SK-N-SH treated with all-trans-retinoic acid at 6 μM for 48 hours (cell line): ENCODE results near the gene ROBO1.

Experiments
- ATAC-seq: fragments of 200-7000 bp; cut with Tn5 transposase; 3 replicates; pipeline ENCODE4 v1.9.1; 2020; ENCODE audit warnings: mild to moderate bottlenecking, moderate library complexity
- ARNTL ChIP-seq: fragments of 450-650 bp; formaldehyde crosslinking; IDR thresholded peaks from 2 replicates; pipeline ENCODE4 v1.5.0; 2020; ENCODE audit warnings: low read depth, mild to moderate bottlenecking, moderate library complexity, borderline replicate concordance
- BACH2 ChIP-seq: fragments of 250-450 bp; sonication (Bioruptor Pico); IDR thresholded peaks from 2 replicates; pipeline ENCODE4 v1.9.0; 2021; ENCODE audit warnings: mild to moderate bottlenecking, borderline replicate concordance
- CSDC2 ChIP-seq: fragments of 250-450 bp; sonication (Bioruptor Pico); IDR thresholded peaks from 2 replicates; pipeline ENCODE4 v1.5.0; 2020; ENCODE audit warnings: mild to moderate bottlenecking, moderate library complexity
- GLIS3 ChIP-seq: fragments of 250-450 bp; sonication (Bioruptor Pico); IDR thresholded peaks from 2 replicates; pipeline ENCODE4 v1.5.0; 2020; ENCODE audit warnings: mild to moderate bottlenecking, moderate library complexity
- ISL1 ChIP-seq: fragments of 250-450 bp; sonication (Bioruptor Pico); IDR thresholded peaks from 2 replicates; pipeline ENCODE4 v2.1.2; 2022; ENCODE audit warnings: mild to moderate bottlenecking, moderate library complexity
- OSR1 ChIP-seq: fragments of 250-450 bp; sonication (Bioruptor Pico); IDR thresholded peaks from 2 replicates; pipeline ENCODE4 v1.8.0; 2022; ENCODE audit warnings: moderate library complexity, mild to moderate bottlenecking, inconsistent platforms
- PPARA ChIP-seq: fragments of 250-450 bp; sonication (Bioruptor Pico); IDR thresholded peaks from 2 replicates; pipeline ENCODE4 v1.5.0; 2020; ENCODE audit warnings: mild to moderate bottlenecking, borderline replicate concordance
- RARB ChIP-seq: fragments of 250-450 bp; sonication (Bioruptor Pico); IDR thresholded peaks from 2 replicates; pipeline ENCODE4 v1.8.0; 2021; ENCODE audit warnings: mild to moderate bottlenecking, moderate library complexity
- TCF4 ChIP-seq: fragments of 250-450 bp; sonication (Bioruptor Pico); IDR thresholded peaks from 2 replicates; pipeline ENCODE4 v1.8.0; 2021; ENCODE audit warnings: mild to moderate bottlenecking, moderate library complexity, borderline replicate concordance
- TOX ChIP-seq: fragments of 250-450 bp; sonication (Bioruptor Pico); IDR thresholded peaks from 2 replicates; pipeline ENCODE4 v1.8.0; 2021; ENCODE audit warnings: mild to moderate bottlenecking, moderate library complexity, borderline replicate concordance
- ZC3H10 ChIP-seq: fragments of 250-450 bp; sonication (Bioruptor Pico); IDR thresholded peaks from 2 replicates; pipeline ENCODE4 v1.5.1; 2021; ENCODE audit warnings: mild to moderate bottlenecking, moderate library complexity
- ZFP3 ChIP-seq: fragments of 250-450 bp; sonication (Bioruptor Pico); IDR thresholded peaks from 2 replicates; pipeline ENCODE4 v1.5.0; 2020; ENCODE audit warnings: mild to moderate bottlenecking, moderate library complexity
- ZFP30 ChIP-seq: fragments of 450-650 bp; formaldehyde crosslinking; IDR thresholded peaks from 2 replicates; pipeline ENCODE4 v1.5.0; 2022; ENCODE audit warnings: mild to moderate bottlenecking, moderate library complexity
- ZNF565 ChIP-seq: fragments of 450-650 bp; formaldehyde crosslinking; conservative IDR thresholded peaks from 2 replicates; pipeline ENCODE4 v1.5.0; 2020; ENCODE audit warnings: low read depth, mild to moderate bottlenecking, moderate library complexity
- ZNF70 ChIP-seq: fragments of 450-650 bp; formaldehyde crosslinking; IDR thresholded peaks from 2 replicates; pipeline ENCODE4 v1.5.0; 2020; ENCODE audit warnings: mild to moderate bottlenecking, moderate library complexity
- ZNF8 ChIP-seq: fragments of 450-650 bp; formaldehyde crosslinking; IDR thresholded peaks from 2 replicates; pipeline ENCODE4 v1.5.0; 2020; ENCODE audit warnings: mild to moderate bottlenecking, moderate library complexity
- TF ChIP-seq, protein P1 (sequence below): fragments of 250-450 bp; sonication (Bioruptor Pico); IDR thresholded peaks from 2 replicates; pipeline ENCODE4 v1.5.1; 2020; ENCODE audit warnings: low read depth, mild to moderate bottlenecking, moderate library complexity
- TF ChIP-seq, protein P2 (sequence below): fragments of 250-450 bp; sonication (Bioruptor Pico); IDR thresholded peaks from 2 replicates; pipeline ENCODE4 v1.5.1; 2021; ENCODE audit warnings: mild to moderate bottlenecking, moderate library complexity
- TF ChIP-seq, protein P3 (sequence below): fragments of 250-450 bp; sonication (Bioruptor Pico); IDR thresholded peaks from 2 replicates; pipeline ENCODE4 v1.5.0; 2020; ENCODE audit warnings: mild to moderate bottlenecking, moderate library complexity
- TF ChIP-seq, protein P4 (sequence below): fragments of 250-450 bp; sonication (Bioruptor Pico); IDR thresholded peaks from 2 replicates; pipeline ENCODE4 v1.8.0; 2021; ENCODE audit warnings: low read depth, mild to moderate bottlenecking, moderate library complexity, borderline replicate concordance

The ROBO1 gene

DNA sequence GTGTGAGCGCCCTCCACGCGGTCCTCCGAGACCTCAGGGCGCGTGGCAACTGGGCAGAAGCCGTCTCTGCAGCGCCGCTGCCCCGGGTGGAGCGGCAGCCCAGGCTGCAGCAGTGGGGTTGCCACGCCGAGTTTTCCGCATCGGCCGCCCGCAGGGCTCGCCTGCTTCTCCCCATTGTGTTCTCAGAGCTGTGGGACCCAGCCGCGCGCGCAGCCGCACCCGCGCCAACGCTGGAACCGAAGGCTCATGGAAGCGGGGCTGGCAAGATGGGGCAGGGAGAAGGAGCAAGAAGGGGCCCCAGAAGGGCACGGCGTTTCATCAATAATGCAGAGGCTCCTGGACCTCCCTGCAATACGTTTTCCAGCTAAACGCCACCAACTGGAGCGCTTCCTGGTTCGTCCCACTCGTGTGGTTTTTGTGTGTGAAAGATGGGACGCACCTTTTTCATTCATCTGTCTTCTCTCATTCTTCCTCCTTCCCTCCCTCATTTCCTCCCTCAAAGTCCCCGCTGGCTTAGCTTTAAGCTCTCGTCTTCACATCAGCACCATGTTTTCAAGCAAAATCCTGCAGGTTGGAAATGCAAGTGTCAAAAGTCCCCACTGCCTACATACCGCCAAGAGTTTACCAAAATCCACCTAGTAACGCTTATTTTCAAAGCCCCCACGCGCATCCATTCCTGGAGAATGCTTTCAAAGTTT lies 1.2 kb downstream of the ROBO1 start:
- ATAC-seq: peak; percentile 55
- TF ChIP-seq ZNF565 (CRISPR knock-in tag): no peak
- no peak for TF ChIP-seq ZFP30 (CRISPR knock-in tag)
- TF ChIP-seq, protein P1, sequence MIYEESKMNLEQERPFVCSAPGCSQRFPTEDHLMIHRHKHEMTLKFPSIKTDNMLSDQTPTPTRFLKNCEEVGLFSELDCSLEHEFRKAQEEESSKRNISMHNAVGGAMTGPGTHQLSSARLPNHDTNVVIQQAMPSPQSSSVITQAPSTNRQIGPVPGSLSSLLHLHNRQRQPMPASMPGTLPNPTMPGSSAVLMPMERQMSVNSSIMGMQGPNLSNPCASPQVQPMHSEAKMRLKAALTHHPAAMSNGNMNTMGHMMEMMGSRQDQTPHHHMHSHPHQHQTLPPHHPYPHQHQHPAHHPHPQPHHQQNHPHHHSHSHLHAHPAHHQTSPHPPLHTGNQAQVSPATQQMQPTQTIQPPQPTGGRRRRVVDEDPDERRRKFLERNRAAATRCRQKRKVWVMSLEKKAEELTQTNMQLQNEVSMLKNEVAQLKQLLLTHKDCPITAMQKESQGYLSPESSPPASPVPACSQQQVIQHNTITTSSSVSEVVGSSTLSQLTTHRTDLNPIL (CRISPR knock-in tag): no peak
- TF ChIP-seq RARB (CRISPR knock-in tag): no peak
- TF ChIP-seq, protein P2, sequence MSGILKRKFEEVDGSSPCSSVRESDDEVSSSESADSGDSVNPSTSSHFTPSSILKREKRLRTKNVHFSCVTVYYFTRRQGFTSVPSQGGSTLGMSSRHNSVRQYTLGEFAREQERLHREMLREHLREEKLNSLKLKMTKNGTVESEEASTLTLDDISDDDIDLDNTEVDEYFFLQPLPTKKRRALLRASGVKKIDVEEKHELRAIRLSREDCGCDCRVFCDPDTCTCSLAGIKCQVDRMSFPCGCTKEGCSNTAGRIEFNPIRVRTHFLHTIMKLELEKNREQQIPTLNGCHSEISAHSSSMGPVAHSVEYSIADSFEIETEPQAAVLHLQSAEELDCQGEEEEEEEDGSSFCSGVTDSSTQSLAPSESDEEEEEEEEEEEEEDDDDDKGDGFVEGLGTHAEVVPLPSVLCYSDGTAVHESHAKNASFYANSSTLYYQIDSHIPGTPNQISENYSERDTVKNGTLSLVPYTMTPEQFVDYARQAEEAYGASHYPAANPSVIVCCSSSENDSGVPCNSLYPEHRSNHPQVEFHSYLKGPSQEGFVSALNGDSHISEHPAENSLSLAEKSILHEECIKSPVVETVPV (CRISPR knock-in tag): no peak
- TF ChIP-seq PPARA: no peak

DNA sequence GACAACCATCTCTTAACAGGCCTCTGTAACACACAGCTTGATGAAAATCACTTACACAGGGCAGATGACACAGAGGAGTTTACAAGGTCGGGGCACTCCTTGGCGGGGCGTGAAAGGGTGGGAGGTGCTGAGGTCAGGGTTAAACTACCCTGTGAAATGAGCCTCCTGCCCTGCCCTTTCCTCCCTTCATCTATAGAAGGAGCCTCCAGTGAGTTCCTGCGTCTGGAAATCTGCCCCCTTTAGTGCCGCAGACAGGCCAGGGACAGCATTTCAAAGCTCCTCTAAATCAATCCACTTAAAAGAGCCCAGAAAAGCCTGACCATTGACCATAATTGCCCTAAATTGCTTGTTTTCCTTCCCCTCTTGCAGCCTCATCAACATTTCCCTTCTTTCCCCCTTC lies 1.9 kb downstream of the ROBO1 start:
- ATAC-seq: no peak

DNA sequence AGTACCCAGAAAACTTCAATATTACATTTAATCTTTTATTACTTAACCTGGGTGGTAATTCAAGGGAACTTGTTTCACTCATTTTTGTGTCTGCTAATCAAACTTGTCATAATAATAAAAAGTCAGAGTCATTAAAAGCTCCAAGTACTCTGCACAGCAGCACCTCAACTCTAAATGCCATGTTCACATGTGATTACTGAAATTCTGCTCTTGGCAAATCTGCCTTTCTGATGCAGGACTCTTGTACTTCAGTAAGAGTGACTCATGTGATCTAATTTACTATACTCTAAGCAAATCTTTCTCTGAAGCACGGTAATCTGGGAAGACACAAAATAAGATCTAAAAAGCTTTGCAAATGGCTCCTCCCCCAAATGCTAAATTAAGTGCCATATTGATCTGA lies 6.4 kb downstream of the ROBO1 start:
- TF ChIP-seq ZFP3 (no peak), ISL1 (CRISPR knock-in tag) (peak; percentile 76)
- TF ChIP-seq, protein P2 (CRISPR knock-in tag): peak; percentile 37; the same call in 1 of the 2 replicates
- no peak for ATAC-seq

More for the DNA sequence above, 1.9 kb downstream of the ROBO1 start:
- TF ChIP-seq ARNTL (CRISPR knock-in tag): no peak
- TF ChIP-seq, protein P3, sequence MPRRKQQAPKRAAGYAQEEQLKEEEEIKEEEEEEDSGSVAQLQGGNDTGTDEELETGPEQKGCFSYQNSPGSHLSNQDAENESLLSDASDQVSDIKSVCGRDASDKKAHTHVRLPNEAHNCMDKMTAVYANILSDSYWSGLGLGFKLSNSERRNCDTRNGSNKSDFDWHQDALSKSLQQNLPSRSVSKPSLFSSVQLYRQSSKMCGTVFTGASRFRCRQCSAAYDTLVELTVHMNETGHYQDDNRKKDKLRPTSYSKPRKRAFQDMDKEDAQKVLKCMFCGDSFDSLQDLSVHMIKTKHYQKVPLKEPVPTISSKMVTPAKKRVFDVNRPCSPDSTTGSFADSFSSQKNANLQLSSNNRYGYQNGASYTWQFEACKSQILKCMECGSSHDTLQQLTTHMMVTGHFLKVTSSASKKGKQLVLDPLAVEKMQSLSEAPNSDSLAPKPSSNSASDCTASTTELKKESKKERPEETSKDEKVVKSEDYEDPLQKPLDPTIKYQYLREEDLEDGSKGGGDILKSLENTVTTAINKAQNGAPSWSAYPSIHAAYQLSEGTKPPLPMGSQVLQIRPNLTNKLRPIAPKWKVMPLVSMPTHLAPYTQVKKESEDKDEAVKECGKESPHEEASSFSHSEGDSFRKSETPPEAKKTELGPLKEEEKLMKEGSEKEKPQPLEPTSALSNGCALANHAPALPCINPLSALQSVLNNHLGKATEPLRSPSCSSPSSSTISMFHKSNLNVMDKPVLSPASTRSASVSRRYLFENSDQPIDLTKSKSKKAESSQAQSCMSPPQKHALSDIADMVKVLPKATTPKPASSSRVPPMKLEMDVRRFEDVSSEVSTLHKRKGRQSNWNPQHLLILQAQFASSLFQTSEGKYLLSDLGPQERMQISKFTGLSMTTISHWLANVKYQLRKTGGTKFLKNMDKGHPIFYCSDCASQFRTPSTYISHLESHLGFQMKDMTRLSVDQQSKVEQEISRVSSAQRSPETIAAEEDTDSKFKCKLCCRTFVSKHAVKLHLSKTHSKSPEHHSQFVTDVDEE (CRISPR knock-in tag): no peak
- TF ChIP-seq ZFP30 (CRISPR knock-in tag): no peak
- no peak for TF ChIP-seq GLIS3
- TF ChIP-seq ISL1 (CRISPR knock-in tag): no peak
- TF ChIP-seq ZNF565 (CRISPR knock-in tag): no peak
- TF ChIP-seq PPARA: no peak
- TF ChIP-seq, protein P2 (CRISPR knock-in tag): no peak
- TF ChIP-seq, protein P1 (CRISPR knock-in tag): no peak
- no peak for TF ChIP-seq BACH2 (CRISPR knock-in tag)
- no peak for TF ChIP-seq TCF4 (CRISPR knock-in tag)
- no peak for TF ChIP-seq ZNF70 (CRISPR knock-in tag)
- no peak for TF ChIP-seq CSDC2 (CRISPR knock-in tag)
- no peak for TF ChIP-seq RARB (CRISPR knock-in tag)
- TF ChIP-seq ZC3H10 (CRISPR knock-in tag): no peak
- TF ChIP-seq TOX (CRISPR knock-in tag): no peak
- TF ChIP-seq ZNF8 (CRISPR knock-in tag): no peak
- TF ChIP-seq ZFP3: no peak
- TF ChIP-seq OSR1: no peak
- TF ChIP-seq, protein P4, sequence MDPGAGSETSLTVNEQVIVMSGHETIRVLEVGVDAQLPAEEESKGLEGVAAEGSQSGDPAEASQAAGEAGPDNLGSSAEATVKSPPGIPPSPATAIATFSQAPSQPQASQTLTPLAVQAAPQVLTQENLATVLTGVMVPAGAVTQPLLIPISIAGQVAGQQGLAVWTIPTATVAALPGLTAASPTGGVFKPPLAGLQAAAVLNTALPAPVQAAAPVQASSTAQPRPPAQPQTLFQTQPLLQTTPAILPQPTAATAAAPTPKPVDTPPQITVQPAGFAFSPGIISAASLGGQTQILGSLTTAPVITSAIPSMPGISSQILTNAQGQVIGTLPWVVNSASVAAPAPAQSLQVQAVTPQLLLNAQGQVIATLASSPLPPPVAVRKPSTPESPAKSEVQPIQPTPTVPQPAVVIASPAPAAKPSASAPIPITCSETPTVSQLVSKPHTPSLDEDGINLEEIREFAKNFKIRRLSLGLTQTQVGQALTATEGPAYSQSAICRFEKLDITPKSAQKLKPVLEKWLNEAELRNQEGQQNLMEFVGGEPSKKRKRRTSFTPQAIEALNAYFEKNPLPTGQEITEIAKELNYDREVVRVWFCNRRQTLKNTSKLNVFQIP (CRISPR knock-in tag): no peak
- TF ChIP-seq, all 23 proteins: peak for 0
